GM12801 (cell line): ENCODE data around the gene TMEM19.

Experiments used
- CTCF ChIP-seq: IDR thresholded peaks from one replicate; pipeline ENCODE4 v1.5.1; 2011; ENCODE audit warnings: control low read depth; ENCODE audit not compliant: insufficient read length; ENCODE audit errors: extremely low read depth

TMEM19 gene

GRCh38 chr12:71645268-71645667 is 40.6 kb upstream of the TMEM19 start:
- no peak for TF ChIP-seq CTCF

DNA sequence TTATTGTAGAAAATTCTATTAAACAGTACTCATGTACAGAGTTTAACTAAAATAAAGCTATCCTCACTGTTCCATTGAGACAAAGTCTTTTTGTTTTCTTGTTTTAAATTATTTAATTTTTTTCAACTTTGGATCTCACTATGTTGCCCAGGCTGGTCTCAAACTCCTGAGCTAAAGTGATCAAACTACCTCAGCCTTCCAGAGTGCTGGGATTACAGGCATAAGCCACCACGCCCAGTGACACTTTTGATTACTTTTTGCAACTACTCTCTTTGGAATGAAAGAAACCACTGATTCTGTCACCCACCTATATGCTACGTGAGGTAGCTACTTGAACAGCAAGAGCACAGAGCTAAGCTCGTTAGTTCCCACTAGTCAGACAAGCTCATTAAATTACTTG is 39.4 kb upstream of the TMEM19 start:
- TF ChIP-seq CTCF, result no peak

DNA sequence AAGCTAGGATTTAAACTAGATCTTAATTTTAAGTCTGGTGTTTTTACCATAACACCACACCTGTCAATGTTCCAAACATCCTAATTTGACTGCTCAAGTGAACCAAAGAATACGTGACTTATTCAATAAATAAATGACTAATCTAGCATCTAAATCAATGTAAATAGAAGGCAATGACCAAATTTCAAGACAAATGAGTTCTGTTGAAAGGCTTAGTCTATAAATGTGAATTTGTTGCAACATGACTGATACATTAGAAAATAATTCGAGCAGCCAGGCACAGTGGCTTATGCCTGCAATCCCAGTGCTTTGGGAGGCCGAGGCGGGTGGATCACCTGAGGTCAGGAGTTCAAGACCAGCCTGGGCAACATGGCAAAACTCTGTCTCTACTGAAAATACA is 37.3 kb upstream of the TMEM19 start:
- no peak for TF ChIP-seq CTCF

DNA sequence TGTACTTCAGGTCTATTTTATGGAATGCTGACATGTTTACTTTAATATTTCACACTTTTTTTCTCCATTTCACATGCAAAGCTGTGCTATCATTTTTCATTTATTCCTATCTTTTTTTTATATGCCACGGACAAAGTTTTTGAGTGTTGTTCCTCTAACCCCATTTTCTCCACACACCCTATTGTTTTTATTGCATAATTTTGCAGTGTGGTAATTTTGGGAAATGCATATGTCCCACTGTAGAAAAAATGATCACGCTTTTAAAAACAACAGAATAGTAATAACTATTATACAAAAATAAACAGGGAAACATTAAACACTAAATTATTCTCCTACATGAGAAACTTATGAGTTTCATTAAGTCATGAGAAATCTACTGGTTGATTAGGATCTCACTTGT is 36.5 kb upstream of the TMEM19 start:
- no peak for TF ChIP-seq CTCF

- TF ChIP-seq CTCF, result no peak
These were observed 33.2 kb upstream of the TMEM19 start for GRCh38 chr12:71652656-71653055.

DNA sequence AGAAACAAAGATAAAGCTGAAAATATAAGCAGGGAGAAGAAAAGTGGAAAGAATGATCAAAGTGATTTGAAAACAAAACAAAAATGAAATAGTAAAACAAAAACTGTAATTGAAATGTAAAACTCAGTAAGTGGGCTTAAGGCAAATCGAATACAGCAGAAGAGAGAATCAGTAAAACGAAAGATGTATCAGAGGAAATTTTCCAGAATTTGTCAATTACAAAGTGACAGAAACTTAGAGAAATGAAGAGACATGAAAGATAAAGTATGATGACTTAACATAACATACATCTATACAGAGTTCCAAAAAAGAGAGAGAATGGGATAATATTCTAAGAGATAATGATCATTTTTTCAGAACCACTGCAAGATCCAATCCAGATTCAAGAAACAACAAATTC is 32.7 kb upstream of the TMEM19 start:
- TF ChIP-seq CTCF, result no peak

- TF ChIP-seq CTCF, result no peak
These were observed 31.7 kb upstream of the TMEM19 start for GRCh38 chr12:71654200-71654599.

- no peak for TF ChIP-seq CTCF
These were observed 30.4 kb upstream of the TMEM19 start for GRCh38 chr12:71655495-71655894.
